Panc1 (cell line): ENCODE measurements around the gene SLC7A9.

Experiments
- CTCF ChIP-seq: fragments of 450-650 bp; IDR thresholded peaks from 2 replicates; pipeline ENCODE4 v1.5.1; 2017; ENCODE audit warnings: mild to moderate bottlenecking
- POLR2AphosphoS5 ChIP-seq: IDR thresholded peaks from 2 replicates; pipeline ENCODE4 v1.6.1; 2012; ENCODE audit warnings: mild to moderate bottlenecking, low read depth, low read length, moderate library complexity
- REST ChIP-seq, 2 experiments: IDR thresholded peaks; 2 replicates each; pipeline ENCODE4 v1.6.1; 2011 to 2012; ENCODE audit warnings: low read depth in 2 of 2, control low read depth in 1 of 2, low read length in 1 of 2, mild to moderate bottlenecking in 1 of 2, moderate library complexity in 1 of 2; ENCODE audit not compliant: insufficient read depth in 1 of 2
- SIN3A ChIP-seq: IDR thresholded peaks from 2 replicates; pipeline ENCODE4 v1.6.1; 2012; ENCODE audit warnings: low read depth, mild to moderate bottlenecking, low read length, moderate library complexity, borderline replicate concordance; ENCODE audit not compliant: insufficient read depth
- TCF7L2 ChIP-seq: IDR thresholded peaks from 2 replicates; pipeline ENCODE4 v1.6.1; 2011; ENCODE audit warnings: mild to moderate bottlenecking, low read depth, low read length, inconsistent platforms

- TF ChIP-seq SIN3A (no peak), CTCF (no peak), POLR2AphosphoS5 (no peak), TCF7L2 (no peak), REST (IDR thresholded peaks at IDR 0.05; ENCODE audit: insufficient read depth in 1 of 2, low read depth in 2 of 2, low read length in 1 of 2) (no peak)
Observed at GRCh38 chr19:32829345-32829896, 40.1 kb downstream of the SLC7A9 start.
